Stomach (tissue), 9 donors: ENCODE measurements around the gene GRIK5. TPM values are rescaled to one million over a fixed set of nuclear protein-coding genes. Genes with fewer than 3 reads are reported as not detected.
A peak's percentile ranks its signal among the peaks of the same experiment; 100 is the strongest.

ENCODE experiments used
- DNase-seq, 2 donors: peaks; one replicate each; pipeline versions ENCODE4 v3.0.0 to v3.0.0-alpha.2; 2013 to 2019
- H3K27ac ChIP-seq, 5 donors: fragments of 200-600 bp in 4 of 5; sonication (generic) in 4 of 5; one replicate each; pipeline ENCODE4 v1.5.1; 2013 to 2019; ENCODE audit warnings: mild to moderate bottlenecking in 1 of 5, moderate library complexity in 1 of 5
- H3K27me3 ChIP-seq, 3 donors: fragments of 200-600 bp; sonication (generic); one replicate each; pipeline ENCODE4 v1.5.1; 2017 to 2019; ENCODE audit warnings: mixed run types in 1 of 3
- H3K36me3 ChIP-seq, 4 donors: fragments of 200-600 bp; sonication (generic); 1 replicate in 3 of 4; 2 replicates in 1 of 4; pipeline ENCODE4 v1.5.1; 2016 to 2019
- H3K4me1 ChIP-seq, 4 donors: fragments of 200-600 bp; sonication (generic); one replicate each; pipeline ENCODE4 v1.5.1; 2016 to 2019
- H3K4me3 ChIP-seq, 4 donors: fragments of 200-600 bp; sonication (generic) in 3 of 4; one replicate each; pipeline ENCODE4 v1.5.1; 2016 to 2019; ENCODE audit warnings: mild to moderate bottlenecking in 1 of 4
- H3K9me3 ChIP-seq, 4 donors: fragments of 200-600 bp; sonication (generic); one replicate each; pipeline ENCODE4 v1.5.1; 2016 to 2019
- CTCF ChIP-seq, 7 experiments: fragments of 450-650 bp in 4 of 7; fragments of 200-600 bp in 3 of 7; sonication (generic) in 3 of 7; IDR thresholded peaks; one replicate each; pipeline ENCODE4 v1.5.1; 2016 to 2019; ENCODE audit warnings: antibody characterized with exemption in 7 of 7, control low read depth in 2 of 7, mild to moderate bottlenecking in 1 of 7
- EP300 ChIP-seq: sonication (generic); formaldehyde crosslinking; IDR thresholded peaks from one replicate; pipeline ENCODE4 v1.6.1; 2017; ENCODE audit warnings: antibody characterized with exemption
- POLR2A ChIP-seq, 4 donors: fragments of 450-650 bp; IDR thresholded peaks; one replicate each; pipeline ENCODE4 v1.6.1; 2016; ENCODE audit warnings: antibody characterized with exemption in 4 of 4, control low read depth in 2 of 4, mild to moderate bottlenecking in 1 of 4, moderate library complexity in 1 of 4
- POLR2AphosphoS5 ChIP-seq, 3 donors: sonication (generic); formaldehyde crosslinking; IDR thresholded peaks; one replicate each; pipeline ENCODE4 v1.6.1; 2016; ENCODE audit warnings: antibody characterized with exemption in 3 of 3
- WGBS, 5 donors: extraction: QIAGEN DNeasy Blood & Tissue Kit in 3 of 5; methylation state at CpG; one replicate each; pipeline versions ENCODE4 v1.1.5 to v1.1.7; 2013 to 2018; 5-methylcytosine and 5-hydroxymethylcytosine counted together
- intact Hi-C: fragments of 100-400 bp; cut with DNase I; formaldehyde crosslinking; loops from one replicate; pipeline ENCODE4 v1.15.1; 2023; ENCODE audit warnings: low total_unique reads
- polyA plus RNA-seq, 3 donors: library from polyadenylated mRNA; stranded (reverse); fragments of 200-250 nt; gene quantifications; one replicate each; pipeline ENCODE4 v1.2.3, GENCODE V29; 2013
- total RNA-seq, 5 donors: library from RNA; depleted of rRNA; stranded (reverse); fragments of >200 nt; gene quantifications; one replicate each; pipeline versions ENCODE4 v1.1.0 to v1.2.3, GENCODE V29; 2014 to 2016
- donor health status: healthy with polysubstance abuse.
- donor health status: Bipolar disorder and iron deficiency.
- donor health status: healthy.

GRIK5 gene
- total and polyA plus RNA-seq, 8 donors = 0.92 to 74.1 (median 4.2) TPM

GRCh38 chr19:42032431-42032830 is 37.6 kb downstream of the GRIK5 start:
- WGBS, 5 donors = 39 to 67% (median 52%) methylated on average over 5 of the region's 5 CpGs
- peak in 1 of 2 donors; percentile 23 for DNase-seq
- Histone ChIP-seq H3K9me3 (no peaks in the 10 kb centered on the region), H3K36me3 (peaks cover 0 to 9% (median 0%) of the 10 kb centered on the region in 4 donors), H3K4me3 (no peak overlapping the region), H3K27ac (no peak overlapping the region), H3K4me1 (peaks cover 0 to 20% (median 2%) of the 10 kb centered on the region in 4 donors), H3K27me3 (peaks cover 0 to 6% (median 5%) of the 10 kb centered on the region in 3 donors)
- TF ChIP-seq POLR2A (IDR thresholded peaks at IDR 0.05) (no peak), EP300 (no peak), CTCF (IDR thresholded peaks at IDR 0.05) (no peak), POLR2AphosphoS5 (IDR thresholded peaks at IDR 0.05) (no peak)
- intact Hi-C loops = no loop called here

- WGBS, 5 donors = 72 to 86% (median 83%) methylated on average over 7 of the region's 7 CpGs
Measured at GRCh38 chr19:42030645-42031440, 39.2 kb downstream of the GRIK5 start.

GRCh38 chr19:42028304-42029216 is 41.4 kb downstream of the GRIK5 start:
- intact Hi-C loops = no loop called here
- H3K4me3 ChIP-seq = no peak overlapping the region
- no peak overlapping the region for H3K27ac ChIP-seq
- peaks cover 0 to 12% (median 6%) of the 10 kb centered on the region in 3 donors for H3K27me3 ChIP-seq
- no peaks in the 10 kb centered on the region for H3K36me3 ChIP-seq
- H3K9me3 ChIP-seq = no peaks in the 10 kb centered on the region
- peaks cover 0 to 27% (median 8%) of the 10 kb centered on the region in 4 donors for H3K4me1 ChIP-seq
- DNase-seq = no peak
- no peak for TF ChIP-seq POLR2A (IDR thresholded peaks at IDR 0.05)
- no peak for TF ChIP-seq POLR2AphosphoS5 (IDR thresholded peaks at IDR 0.05)
- no peak for TF ChIP-seq EP300
- TF ChIP-seq CTCF (IDR thresholded peaks at IDR 0.05) = no peak
- WGBS, 5 donors = 53 to 61% (median 56%) methylated on average over 8 of the region's 8 CpGs

More at GRCh38 chr19:42030645-42031440, 39.2 kb downstream of the GRIK5 start:
- intact Hi-C loops = no loop called here
- no peak overlapping the region for H3K4me3 ChIP-seq
- no peak overlapping the region for H3K27ac ChIP-seq
- no peaks in the 10 kb centered on the region for H3K9me3 ChIP-seq
- DNase-seq = no peak
- H3K36me3 ChIP-seq = no peaks in the 10 kb centered on the region
- H3K4me1 ChIP-seq = peaks cover 0 to 20% (median 2%) of the 10 kb centered on the region in 4 donors
- no peak for TF ChIP-seq POLR2AphosphoS5 (IDR thresholded peaks at IDR 0.05)
- no peak for TF ChIP-seq POLR2A (IDR thresholded peaks at IDR 0.05)
- TF ChIP-seq EP300 = no peak
- TF ChIP-seq CTCF (IDR thresholded peaks at IDR 0.05) = no peak
- H3K27me3 ChIP-seq = peaks cover 0 to 6% (median 5%) of the 10 kb centered on the region in 3 donors

GRCh38 chr19:42024622-42025111 is 45.3 kb downstream of the GRIK5 start:
- H3K9me3 ChIP-seq = no peaks in the 10 kb centered on the region
- DNase-seq = peak in 1 of 2 donors; percentile 67
- H3K4me1 ChIP-seq = peaks cover 0 to 18% (median 8%) of the 10 kb centered on the region in 4 donors
- peaks cover 0 to 12% (median 6%) of the 10 kb centered on the region in 3 donors for H3K27me3 ChIP-seq
- WGBS, 5 donors = 33 to 55% (median 48%) methylated on average over 9 to 12 of the region's 12 CpGs
- intact Hi-C loops = no loop called here
- H3K36me3 ChIP-seq = peaks cover 0 to 18% (median 3%) of the 10 kb centered on the region in 4 donors
- no peak overlapping the region for H3K4me3 ChIP-seq
- H3K27ac ChIP-seq = peak overlapping the region in 1 of 5 donors; percentile 56
- TF ChIP-seq EP300 (no peak), POLR2AphosphoS5 (IDR thresholded peaks at IDR 0.05) (no peak), CTCF (IDR thresholded peaks at IDR 0.05) (no peak), POLR2A (IDR thresholded peaks at IDR 0.05) (no peak)
